CD1c-positive myeloid dendritic cell (primary cell): ENCODE data around the gene MTG1.
"Not testable (repeated sequence)": the region's sequence is repeated elsewhere in the genome, so short reads cannot be mapped to it uniquely, and the experiment has no call there.

Experiments
- DNase-seq: peaks from one replicate; pipeline ENCODE4 v3.0.0-alpha.2; 2016; ENCODE audit errors: extremely low spot score

The MTG1 gene

GRCh38 chr10:133378251-133379096 lies 15.5 kb upstream of the MTG1 start:
- peak; percentile 96 for DNase-seq

- DNase-seq, result peak; percentile 74
Observed at GRCh38 chr10:133379152-133379800, 14.7 kb upstream of the MTG1 start, which contains the start of gene PAOX. Gene PAOX, plus strand, starts transcription at chr10:133379262. Its CDS starts 55 bp downstream, at chr10:133379317.

GRCh38 chr10:133379801-133380666 lies 13.9 kb upstream of the MTG1 start:
- no peak for DNase-seq

- DNase-seq, result peak; percentile 10
Observed at GRCh38 chr10:133381036-133381435, 12.9 kb upstream of the MTG1 start.

- DNase-seq, result no peak
Observed at GRCh38 chr10:133383551-133383950, 10.4 kb upstream of the MTG1 start.

GRCh38 chr10:133384071-133384470 lies 9.9 kb upstream of the MTG1 start:
- no peak for DNase-seq

- no peak for DNase-seq
Observed at GRCh38 chr10:133385214-133385613, 8.7 kb upstream of the MTG1 start.

- DNase-seq, result not testable (repeated sequence)
Observed at GRCh38 chr10:133386951-133387350, 7.0 kb upstream of the MTG1 start.

GRCh38 chr10:133388236-133388972 lies 5.6 kb upstream of the MTG1 start:
- no peak for DNase-seq

- peak; percentile 84 for DNase-seq
Observed at GRCh38 chr10:133388973-133389818, 4.8 kb upstream of the MTG1 start.

GRCh38 chr10:133390597-133391248 lies 3.2 kb upstream of the MTG1 start:
- no peak for DNase-seq

- DNase-seq, result no peak
Observed at GRCh38 chr10:133391249-133391635, 2.7 kb upstream of the MTG1 start.

GRCh38 chr10:133391761-133392518 lies 2.0 kb upstream of the MTG1 start:
- DNase-seq, result no peak

- DNase-seq, result no peak
Observed at GRCh38 chr10:133393401-133394063, 425 bp upstream of the MTG1 start.

- DNase-seq, result peak; percentile 20
Observed at GRCh38 chr10:133394801-133395221, 854 bp downstream of the MTG1 start.

GRCh38 chr10:133396035-133396624 lies 2.2 kb downstream of the MTG1 start:
- DNase-seq, result no peak

GRCh38 chr10:133397938-133398337 lies 4.0 kb downstream of the MTG1 start:
- no peak for DNase-seq

- DNase-seq, result no peak
Observed at GRCh38 chr10:133399123-133399601, 5.2 kb downstream of the MTG1 start.
